ENCODE measurements around the gene CPED1.
"Not testable (repeated sequence)": the region's sequence is repeated elsewhere in the genome, so short reads cannot be mapped to it uniquely, and the experiment has no call there.

The CPED1 gene

DNA sequence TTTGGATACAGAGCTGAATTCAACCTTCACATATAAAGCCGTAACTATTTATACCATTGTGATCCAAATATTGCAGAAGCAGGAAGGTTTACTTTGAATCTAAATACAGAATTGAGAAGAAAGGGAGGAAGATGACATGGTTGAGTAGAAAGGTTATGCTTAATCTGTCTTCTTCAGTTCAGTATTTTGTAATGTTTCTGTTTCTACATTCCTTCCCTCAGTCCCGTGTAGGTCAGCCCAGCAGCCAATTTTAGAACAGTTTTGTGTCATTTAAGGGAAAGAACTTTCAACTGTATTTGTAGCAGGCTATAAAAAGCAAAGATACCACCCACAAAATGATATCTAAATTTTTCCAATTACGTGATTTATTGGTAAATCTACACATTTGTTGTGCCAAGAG lies 97.4 kb downstream of the CPED1 start:
- no peak for DNase-seq (ENCODE audit: low read depth in 2 of 2)

- DNase-seq (ENCODE audit: low read depth in 2 of 2), result no peak
Observed at GRCh38 chr7:121088870-121089269, 100.4 kb downstream of the CPED1 start.

DNA sequence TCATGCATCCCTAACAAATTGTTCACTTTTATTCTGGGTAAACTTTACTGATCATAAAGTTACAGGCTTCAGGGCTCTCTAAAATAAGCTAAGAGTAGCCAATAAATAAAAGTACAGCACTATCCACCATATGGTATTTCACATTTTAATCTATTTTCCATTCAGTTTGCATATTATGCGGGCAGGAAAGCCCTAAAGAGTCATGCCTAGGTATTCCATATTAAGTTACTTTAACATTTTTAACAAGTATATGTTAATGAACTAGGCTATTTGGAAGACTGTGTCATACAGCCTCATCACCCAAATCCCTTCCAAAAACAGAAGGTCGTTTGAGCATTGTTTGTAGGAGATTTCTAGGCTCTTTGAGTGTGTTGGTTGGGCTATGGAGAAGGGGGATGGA lies 106.3 kb downstream of the CPED1 start:
- no peak for DNase-seq (ENCODE audit: low read depth in 2 of 2)

GRCh38 chr7:121097577-121097976 lies 109.1 kb downstream of the CPED1 start:
- DNase-seq (ENCODE audit: low read depth in 2 of 2), result no peak

GRCh38 chr7:121099572-121099971 lies 111.1 kb downstream of the CPED1 start:
- no peak for DNase-seq (ENCODE audit: low read depth in 2 of 2)

GRCh38 chr7:121101083-121101482 lies 112.6 kb downstream of the CPED1 start:
- no peak for DNase-seq (ENCODE audit: low read depth in 2 of 2)

GRCh38 chr7:121101621-121102020 lies 113.1 kb downstream of the CPED1 start:
- no peak for DNase-seq (ENCODE audit: low read depth in 2 of 2)

DNA sequence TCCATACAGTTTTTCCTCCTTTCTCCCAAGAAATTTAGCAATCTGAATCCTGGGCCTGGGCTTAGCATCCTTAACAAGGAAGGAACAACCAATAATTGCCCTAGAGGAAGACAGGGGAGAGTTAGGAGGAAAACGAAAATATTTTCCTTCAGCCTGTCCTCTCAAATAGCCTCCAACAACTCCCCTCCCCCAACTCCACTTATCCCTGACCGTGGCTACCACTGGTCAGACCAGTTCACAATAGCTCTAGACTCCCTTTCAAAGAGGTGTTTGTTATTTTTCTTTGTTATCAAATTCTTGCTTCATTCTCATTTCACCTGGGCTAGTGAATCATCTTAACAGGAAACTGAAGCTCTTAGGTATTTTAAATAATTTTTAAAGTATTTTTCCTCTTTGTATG lies 114.1 kb downstream of the CPED1 start:
- no peak for DNase-seq (ENCODE audit: low read depth in 2 of 2)

DNA sequence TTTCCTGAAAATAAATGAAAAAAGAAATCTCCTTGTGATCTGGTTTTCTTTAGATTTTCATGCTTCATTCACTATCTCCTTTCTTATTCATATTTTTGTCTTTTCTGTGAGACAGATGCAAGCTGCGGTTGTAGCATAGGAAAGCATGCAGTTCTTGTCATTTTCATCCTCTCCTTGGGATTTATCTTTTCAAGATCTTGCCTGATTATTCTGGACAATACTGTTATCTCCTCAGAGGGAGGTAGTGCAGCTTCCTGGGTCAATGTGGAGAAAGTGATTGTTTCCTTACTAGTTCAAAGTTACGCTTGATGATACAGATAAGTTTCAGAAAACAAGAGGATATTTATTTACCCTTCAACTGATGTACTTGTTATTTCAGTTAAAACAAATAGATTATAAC lies 114.6 kb downstream of the CPED1 start:
- no peak for DNase-seq (ENCODE audit: low read depth in 2 of 2)

- DNase-seq (ENCODE audit: low read depth in 2 of 2), result no peak
Observed at GRCh38 chr7:121103579-121103978, 115.1 kb downstream of the CPED1 start.

DNA sequence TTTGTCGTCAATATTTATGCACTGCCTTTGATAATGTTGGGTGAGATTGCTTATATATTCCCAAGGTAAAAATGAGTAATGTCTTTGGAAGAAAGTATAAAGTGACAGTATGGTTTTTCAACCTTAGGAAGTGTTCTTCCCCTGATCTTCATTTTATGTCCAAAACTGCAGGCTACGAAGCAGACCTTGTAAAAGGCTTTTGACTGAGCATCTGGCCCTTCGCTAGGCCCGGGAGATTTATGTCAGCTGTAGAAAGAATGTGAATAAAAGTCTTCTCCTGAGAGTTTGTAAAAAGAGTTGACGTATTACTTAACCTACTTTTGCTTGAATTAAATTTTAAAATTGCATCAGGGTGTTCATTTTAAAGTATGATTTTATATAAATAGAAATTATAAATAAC lies 116.8 kb downstream of the CPED1 start:
- no peak for DNase-seq (ENCODE audit: low read depth in 2 of 2)

- DNase-seq (ENCODE audit: low read depth in 2 of 2), result no peak
Observed at GRCh38 chr7:121107923-121108498, 119.5 kb downstream of the CPED1 start.

DNA sequence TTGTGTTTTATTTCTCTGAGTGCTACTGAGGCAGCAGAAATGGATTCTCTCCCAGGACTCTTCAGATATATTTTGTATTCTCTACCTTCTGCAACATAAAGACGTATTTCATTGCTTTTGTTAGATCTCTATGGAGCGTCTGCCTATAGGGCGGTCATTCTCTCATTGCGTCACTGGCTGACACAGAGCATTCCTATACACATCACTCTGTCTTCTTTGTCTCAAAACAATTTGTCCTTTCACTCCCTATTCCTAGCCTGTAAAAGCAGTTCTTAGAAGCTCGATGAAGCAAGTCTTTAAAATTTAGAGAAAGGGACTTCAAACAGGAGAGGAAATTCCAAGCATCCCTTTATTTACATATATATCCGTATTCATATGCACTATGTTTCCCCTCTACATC lies 120.6 kb downstream of the CPED1 start:
- no peak for DNase-seq (ENCODE audit: low read depth in 2 of 2)

DNA sequence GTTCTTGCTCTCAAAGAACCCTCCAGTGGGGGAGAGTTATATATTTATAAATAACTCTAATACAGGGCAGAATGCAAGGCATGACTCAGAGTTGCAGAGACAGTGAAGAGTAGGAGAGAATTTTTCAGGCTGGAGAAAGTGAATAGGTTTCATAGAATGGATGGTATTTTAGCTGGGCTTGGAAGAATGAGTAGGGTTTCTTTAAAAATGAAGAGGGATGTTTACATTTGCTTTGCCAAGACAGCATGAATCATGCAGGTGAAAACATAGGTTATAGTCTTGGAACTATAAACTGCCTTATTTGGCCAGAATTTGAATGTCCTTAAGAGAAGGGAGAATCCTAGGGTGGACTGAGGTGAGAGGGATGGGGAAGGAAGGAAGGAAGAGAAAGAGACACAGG lies 124.8 kb downstream of the CPED1 start:
- no peak for DNase-seq (ENCODE audit: low read depth in 2 of 2)

DNA sequence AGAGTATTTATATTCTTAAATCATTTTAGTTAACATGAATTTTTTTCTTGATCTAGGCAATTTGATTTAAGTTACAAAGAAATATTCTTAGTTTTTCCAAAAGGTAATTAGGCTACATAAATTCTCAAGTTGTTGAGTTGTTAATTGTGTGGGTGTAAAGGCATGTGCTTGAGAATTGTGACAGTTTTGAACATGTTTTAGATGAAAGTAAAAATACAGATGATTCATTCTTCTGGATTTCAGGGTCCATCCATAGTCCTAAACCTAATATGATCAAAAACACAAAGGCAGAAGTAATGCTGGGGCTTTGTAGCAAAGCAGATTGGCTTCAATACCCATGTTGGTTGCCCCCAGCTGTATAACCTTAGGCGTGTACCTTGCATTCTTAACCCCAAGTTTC lies 127.9 kb downstream of the CPED1 start:
- DNase-seq (ENCODE audit: low read depth in 2 of 2), result no peak

DNA sequence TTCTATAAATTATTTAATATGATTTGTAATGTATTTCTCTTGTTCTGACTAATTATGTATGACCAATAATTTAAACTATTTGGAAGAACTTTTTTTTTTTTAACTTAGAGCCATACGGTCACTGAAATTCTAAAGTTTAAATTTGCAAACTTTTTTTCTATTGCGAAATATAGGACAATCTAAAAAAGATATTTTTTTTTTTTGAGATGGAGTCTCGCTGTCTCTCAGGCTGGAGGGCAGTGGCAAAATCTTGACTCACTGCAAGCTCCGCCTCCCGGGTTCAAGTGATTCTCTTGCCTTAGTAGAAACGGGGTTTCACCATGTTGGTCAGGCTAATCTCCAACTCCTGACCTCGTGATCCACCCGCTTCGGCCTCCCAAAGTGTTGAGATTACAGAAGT lies 130.5 kb downstream of the CPED1 start:
- DNase-seq (ENCODE audit: low read depth in 2 of 2), result no peak

DNA sequence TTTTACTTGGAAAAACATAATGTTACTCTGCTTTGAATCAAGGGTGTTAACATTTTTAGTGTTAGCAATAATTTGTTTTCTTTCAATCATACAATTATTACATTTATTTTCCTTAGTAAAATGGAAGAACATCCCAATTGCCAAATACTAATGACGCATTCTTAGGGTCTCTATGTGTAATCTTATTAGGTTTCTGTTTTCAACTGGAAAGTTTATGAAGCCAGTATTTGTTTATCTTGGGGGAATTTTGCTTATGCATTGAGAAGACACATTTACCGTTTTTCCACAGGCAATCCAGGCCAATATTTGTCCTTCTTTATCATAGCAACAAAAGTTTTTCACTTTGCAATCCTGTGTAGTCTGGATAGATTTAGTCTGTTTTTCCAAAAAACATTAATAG lies 134.5 kb downstream of the CPED1 start:
- no peak for DNase-seq (ENCODE audit: low read depth in 2 of 2)

GRCh38 chr7:121125454-121125853 lies 136.9 kb downstream of the CPED1 start:
- not testable (repeated sequence) for DNase-seq (ENCODE audit: low read depth in 2 of 2)

GRCh38 chr7:121126201-121126600 lies 137.7 kb downstream of the CPED1 start:
- DNase-seq (ENCODE audit: low read depth in 2 of 2), result no peak

DNA sequence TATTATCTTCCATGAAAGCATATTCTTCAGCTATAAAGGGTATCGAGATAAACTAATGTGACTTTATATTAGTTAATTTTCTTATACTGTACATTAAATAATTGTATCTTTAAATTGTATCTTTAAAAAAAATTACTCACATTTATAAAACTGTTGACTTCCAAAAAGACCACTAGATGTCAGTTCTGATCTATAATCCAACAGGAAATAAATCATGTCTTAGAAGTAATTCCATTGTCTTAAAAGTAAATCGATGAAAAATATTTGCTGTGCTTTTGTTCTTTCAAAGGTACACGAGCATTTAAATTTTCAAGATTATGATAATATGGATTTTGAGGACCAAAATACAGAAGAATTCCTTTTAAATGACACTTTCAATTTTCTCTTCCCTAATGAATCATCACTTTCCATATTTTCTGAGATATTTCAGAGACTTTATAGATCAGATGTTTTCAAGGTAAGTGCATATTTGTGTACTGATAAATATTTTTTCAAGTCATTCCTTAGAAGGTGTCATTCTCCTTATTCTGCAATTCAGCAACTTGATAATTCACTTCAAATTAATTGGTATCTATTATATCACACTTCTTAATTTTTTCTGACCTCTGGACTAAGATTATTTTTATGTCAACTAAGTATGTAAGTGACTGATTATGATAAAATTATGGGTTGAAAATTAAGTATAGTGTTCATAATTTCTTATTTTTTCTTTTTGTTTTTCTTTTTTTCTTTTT lies 138.5 kb downstream of the CPED1 start:
- DNase-seq (ENCODE audit: low read depth in 2 of 2), result no peak

GRCh38 chr7:121132940-121133339 lies 144.4 kb downstream of the CPED1 start:
- DNase-seq (ENCODE audit: low read depth in 2 of 2), result no peak

DNA sequence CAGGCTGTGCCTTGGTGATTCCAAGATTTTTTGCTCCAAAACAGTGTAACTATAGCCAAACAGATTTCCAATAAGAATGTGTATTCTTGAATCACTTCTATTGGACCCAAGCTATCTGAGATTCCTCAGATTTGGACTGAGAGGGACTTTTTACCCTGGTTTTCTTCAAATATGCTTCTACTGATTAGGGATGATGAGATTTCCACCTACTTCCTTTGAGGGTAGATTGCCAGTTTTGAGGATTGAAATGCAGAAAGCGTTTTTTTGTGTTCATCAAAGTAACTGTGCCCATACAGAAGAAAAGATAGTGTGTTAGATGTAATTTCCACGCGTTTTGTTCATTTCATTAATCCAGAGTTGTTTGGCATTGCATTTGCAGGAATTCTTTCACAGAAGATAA lies 144.9 kb downstream of the CPED1 start:
- no peak for DNase-seq (ENCODE audit: low read depth in 2 of 2)

DNA sequence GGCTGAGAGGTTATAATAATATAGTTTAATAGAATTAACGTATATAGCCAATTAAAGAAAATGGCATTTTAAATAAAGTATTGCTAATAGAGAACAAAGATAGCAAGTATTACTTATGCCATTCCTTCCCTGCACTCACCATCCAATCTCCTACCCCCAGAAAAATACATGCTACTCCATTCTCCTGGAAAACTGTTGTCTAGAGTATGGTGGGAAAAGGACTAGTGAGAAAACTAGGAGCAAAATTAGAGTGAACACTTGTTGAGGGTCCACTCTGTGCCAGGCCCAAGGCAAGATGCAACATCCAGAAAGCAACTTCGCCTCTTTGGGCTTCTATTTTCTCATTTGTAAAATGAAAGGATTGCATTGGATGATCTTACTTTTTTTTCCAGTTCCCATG lies 149.1 kb downstream of the CPED1 start:
- no peak for DNase-seq (ENCODE audit: low read depth in 2 of 2)
